HG02623 (cell line): Measurements from ENCODE around the gene CAMK2A.

Source experiments
- ATAC-seq: cut with Tn5 transposase; IDR thresholded peaks from one replicate; pipeline ENCODE4 v1.9.1; 2021; ENCODE audit warnings: moderate library complexity; ENCODE audit not compliant: unreplicated experiment

The CAMK2A gene

DNA sequence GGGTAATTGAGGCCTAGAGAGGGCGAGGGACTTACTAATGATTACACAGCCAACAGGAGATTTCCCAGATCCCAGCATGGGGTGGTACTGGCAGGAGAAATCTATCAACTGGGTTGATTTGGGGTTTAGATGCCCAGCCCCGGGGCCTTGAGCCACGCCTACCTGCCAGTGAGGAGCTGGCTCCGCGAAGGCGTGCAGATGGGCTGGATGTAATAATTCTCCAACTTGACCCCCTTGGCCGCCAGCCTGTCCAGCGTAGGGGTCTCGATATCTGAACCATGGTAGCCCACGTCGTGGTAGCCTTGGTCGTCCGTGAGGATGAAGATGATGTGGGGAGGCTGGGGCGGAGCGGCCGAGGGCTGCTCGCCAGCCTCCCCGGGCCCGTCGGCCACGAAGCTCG is 12.3 kb upstream of the CAMK2A start:
- ATAC-seq = no peak

DNA sequence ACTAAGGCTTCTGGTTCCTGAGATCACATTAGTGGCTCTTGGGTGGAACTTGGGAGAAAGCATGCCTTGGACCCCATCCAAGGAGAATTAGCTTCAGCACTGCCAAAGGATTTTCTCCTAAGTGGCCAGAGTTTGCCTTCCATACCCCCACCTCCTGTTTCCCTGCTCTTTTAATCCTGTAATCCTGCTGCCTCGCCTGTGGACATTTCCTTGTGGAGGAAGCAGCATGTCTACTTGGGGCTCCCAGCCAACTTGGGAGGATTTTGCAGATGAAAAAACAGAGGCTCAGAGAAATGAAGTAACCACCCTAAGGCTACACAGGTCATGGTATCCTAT is 11.6 kb upstream of the CAMK2A start:
- no peak for ATAC-seq

DNA sequence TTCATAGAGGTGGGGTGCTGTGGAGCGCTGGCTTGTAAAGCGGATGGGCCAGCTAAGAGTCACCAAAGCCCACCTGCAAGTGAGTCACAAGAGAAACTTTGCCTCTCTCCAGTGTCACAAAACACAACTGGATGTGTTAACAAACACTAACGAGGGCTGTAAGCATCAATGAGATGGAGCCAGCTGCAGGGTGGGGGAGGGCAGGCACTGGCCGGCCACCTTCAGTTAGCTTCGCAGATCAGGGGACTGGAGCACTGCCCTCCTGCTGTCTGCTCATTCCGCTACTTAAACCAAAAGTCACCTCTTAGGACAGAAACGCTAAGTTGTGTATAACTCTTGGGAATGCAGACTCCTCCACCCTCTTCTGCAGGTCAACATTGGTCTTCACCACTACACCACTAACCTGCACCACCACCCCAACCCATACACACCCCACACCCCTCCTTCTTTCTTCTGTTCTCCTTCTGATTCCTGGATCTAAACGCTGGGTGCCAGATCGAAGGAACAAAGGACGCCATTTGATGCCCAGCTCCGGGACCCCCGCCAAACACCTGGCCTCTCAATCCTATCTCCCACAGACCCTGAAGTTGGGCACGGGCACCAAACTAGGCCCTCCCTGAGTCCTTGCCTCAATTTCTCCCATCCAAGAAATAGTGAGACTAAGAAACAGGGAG is 11.1 kb upstream of the CAMK2A start:
- ATAC-seq = no peak

DNA sequence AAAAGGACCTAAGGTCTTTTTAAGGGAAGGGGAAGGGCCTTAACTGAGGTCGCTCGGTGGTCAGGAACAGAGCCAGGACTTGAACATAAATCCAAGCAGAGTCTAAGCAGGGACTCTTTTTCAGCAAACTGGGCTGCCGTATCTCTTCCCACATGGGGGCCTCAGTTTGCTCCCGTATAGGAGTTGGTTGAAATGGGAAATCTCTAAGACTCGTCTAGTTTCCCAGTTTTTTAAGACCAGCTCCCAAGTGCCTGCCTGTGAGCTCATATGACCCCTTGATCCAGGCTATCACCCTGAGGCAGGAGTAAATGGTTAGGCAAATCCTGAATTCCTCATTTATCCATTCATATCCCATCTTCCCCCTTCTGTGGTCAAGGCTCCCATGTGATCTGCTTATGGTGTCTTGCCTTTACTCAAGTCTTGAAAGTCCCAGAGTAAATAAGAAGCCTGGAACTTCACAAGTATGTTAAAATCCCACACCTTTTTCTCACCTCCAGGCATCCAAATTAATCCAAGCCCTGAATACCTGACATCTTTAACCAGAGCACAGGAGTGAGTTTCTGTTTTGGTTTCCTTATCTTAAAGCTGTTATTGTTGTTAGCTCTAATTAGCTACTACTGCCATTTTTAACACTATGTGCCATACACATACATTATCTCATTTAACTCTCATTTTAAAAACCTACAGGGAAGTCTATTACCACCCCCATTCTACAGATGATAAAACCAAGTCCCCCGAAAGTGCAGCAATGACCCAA is 10.2 kb upstream of the CAMK2A start:
- no peak for ATAC-seq

DNA sequence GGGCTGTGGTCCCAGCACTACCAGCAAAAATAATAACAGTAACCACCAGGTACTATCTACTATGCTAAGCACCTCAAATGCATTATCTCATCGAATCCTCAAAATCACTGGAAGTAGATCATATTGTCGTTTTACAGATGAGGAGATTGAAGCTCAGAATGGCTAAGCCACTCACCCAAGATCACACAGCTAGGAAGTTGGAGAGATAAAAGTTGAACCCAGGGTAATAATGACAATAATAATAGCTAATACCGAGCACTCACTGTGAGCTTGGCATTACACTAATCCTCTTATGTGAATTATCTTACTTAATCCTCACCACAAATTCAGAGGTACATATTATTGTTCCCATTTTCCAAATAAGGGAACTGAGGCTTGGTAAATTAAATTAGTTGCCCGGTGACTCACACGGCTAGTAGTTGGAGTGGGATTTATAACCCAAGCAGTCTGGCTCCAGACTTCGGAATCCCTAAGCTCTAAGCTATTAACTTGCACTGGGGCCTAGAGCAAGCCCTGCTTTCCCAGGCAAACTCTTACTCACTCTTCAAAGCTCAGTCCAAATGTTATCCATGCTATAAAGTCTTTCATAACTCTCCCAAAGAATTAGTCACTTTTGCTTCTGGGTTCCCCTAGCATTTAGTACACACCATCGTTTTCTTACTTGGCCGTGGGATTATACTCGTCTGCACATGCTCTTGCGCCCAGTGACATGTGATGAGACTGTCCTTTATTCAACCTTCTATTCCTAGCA is 9.3 kb upstream of the CAMK2A start:
- no peak for ATAC-seq

DNA sequence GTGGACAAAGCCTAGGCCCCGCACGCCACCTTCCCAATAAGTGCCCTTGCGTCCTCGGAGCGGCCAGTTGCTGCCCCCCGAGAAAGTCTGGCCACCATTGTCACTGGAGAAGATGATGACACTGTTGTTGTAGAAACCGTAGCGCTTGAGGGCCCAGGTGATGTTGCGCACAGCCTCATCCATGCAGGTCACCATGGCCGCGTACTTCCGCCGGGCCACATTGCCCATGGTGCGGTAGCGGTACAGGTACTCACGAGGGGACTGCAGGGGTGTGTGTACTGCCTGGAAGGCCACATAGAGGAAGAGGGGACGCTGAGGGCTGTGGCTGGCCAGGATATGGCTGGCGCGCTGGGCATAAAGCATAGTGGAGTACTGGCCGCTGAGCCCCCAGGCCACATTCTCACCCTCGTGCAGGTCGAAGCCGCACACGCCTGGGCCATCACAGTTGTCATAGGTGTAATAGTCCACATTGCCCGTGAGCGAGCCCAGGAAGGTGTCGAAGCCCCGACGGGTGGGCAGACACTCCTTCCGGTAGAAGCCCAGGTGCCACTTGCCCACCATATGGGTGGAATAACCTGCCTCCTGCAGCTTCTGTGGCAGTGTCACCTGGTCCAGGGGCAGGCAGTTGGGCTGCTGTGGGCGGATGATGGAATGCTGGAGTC is 8.5 kb upstream of the CAMK2A start:
- no peak for ATAC-seq

DNA sequence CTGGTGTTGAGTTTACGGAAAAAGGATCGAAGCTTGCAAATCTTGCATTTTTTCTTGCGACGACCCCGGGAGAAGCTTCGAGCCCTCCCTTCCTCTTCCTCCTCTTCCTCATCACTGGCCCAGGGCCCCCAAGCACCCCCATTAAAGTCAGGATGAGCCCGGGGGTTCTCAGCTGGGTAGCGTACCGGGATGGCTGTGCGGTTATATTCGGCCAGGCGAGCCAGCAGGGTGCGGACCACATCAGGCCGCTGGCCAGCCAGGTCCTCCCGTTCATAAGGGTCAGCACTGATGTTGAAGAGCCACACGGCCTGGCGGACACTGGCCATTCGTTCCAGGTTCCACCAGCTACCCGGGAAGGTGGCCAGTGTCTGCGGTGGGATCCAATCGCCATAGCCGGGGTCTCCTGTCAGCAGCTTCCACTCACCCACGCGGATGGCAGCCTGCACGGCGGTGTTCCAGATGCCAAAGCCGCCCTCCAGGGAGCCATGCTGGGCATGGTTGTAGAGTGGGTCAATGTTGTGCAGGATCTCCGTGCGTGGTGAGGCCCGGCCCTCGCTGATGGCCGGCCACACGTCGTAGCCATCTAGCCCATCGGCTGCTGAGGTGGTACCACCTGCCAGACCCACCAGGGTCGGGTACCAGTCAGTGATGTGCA is 7.8 kb upstream of the CAMK2A start:
- ATAC-seq = no peak

DNA sequence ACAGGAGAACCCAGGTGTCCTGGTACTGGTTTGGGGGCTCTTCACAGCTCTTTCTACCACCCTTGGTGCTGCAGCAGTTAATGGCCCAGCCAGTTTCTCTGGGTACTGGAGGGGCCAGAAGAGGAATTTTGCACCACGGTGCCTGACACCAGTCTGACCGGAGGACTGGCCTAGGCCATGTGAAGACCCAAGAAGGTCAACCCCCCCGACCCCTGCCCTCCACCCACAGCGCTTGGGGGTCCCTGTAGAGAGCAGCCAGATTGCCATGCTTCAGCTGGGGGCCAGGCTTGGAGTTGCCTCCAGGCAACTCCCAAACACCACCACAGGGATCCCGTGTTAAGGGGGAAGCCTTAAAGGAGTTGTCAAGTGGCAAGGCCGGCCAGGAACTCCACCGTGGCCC is 6.9 kb upstream of the CAMK2A start:
- no peak for ATAC-seq

DNA sequence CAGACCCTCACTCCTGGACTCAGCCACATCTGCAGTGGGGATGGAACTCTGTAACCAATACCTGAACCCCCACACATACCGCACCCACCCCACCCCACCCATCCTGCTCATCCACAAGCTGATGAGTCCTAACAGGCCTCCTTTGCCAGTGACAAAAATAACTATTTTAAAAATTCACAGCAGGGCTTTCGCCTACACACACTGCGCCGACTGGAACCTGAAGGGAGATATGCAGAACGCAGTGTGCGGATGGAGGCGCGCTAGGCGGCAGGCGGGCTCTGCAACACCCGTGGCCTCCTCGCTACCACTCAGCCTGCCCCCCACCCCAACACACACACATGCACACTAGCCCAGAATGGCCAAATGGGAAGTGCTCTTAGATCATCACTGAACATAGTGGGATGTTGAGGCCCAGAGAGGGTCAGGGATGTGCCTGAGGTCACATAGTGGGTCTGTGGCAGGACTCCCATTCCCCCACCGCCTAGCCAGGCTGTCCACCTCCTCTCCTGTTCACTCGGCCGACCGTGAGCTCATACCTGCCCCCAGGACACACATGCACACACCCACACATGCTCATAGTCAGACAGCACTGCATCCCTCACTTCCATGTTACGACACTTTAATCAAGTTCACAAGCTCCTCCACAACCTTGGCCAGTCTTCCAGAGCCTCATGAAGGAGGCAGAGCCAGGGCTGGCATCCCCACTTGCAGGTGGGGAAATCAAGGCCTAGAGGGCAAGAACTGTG is 6.3 kb upstream of the CAMK2A start:
- no peak for ATAC-seq

DNA sequence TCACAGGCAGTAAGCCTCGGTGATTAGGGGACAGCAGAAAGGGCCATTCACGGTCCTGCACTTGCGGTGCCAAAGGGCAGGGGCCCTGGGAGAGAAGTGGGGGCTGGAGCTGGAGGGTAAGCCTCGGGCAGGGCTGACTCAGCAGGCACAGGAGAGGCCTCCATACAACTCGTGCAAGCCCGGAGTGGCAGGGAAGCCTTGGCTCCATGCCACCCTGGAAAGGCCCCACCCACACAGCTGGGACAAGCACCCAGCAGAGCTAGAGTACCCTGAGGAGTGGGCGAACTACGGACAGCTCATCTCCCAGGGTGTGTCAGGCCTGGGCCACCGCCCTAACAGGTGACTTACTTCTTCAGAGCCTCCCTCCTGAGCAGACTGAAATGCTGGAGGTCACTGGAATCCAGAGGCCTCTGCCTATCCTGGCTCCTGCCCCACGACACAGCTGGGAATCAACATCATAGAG is 5.6 kb upstream of the CAMK2A start:
- ATAC-seq = no peak

DNA sequence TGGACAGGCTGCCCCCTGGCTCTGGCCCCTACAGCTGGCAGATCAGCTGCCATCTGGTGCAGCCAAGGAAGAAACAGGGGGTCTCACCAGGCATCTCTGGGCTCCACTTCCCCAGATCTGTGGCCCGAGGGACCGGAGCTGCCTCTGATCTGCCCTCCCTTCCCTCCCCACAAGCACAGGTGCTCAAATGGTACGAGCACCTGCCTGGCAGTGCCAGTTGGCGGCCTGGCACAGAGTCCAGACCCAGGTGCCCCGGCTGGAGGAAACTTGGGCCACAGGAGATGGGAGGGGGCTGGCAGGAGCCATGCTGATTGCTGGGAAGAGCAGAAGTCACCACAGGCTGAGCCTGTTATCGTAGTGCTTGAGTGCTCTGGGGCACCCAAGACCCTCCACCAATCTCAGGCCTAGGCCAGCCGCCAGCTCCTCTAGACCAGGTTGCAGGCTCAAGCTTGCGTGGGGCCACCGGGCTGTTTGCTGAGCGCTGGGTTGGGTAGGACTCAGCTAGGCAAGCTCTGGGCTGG is 5.0 kb upstream of the CAMK2A start:
- ATAC-seq = no peak

DNA sequence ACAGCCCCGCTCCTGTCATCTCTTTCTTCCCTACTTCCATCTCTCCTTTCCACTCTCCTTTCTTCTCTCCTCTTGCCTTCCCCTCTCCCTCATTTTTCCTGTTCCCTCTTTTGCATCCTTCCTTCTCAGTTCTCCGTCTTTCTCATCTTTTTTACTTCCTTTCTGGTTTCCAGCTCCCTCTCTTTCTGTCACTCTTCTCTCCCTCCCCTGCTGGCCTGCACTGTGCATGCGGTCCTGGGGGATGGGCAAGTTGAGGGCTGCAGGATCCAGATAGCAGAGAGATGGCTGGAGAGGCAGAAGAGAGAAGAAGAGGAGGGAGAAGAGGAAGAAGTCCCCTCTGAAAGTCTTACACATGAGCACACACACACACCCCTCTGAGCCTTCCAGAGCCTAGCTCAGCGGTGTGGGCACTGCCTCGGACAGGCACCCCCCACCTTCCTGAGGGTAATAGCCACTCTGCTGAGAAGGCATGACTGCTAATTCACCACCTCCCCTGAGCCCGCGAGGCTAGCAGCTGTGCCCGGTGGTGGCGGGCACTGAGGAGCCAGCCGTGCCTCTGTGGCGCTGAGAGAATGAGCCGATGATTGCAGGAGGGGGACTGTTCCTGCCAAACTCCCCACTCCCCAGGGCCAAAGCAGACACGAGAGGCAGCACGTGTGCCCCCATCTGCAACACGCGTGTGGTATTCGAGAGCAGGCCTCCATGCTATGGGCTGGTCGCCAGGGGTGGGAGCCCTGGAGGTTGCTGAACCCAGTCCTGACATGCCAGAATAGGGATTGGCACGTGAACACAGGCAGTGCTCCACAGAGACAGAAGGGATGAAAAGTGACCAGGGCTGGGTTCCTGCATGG is 3.7 kb upstream of the CAMK2A start:
- ATAC-seq = no peak

DNA sequence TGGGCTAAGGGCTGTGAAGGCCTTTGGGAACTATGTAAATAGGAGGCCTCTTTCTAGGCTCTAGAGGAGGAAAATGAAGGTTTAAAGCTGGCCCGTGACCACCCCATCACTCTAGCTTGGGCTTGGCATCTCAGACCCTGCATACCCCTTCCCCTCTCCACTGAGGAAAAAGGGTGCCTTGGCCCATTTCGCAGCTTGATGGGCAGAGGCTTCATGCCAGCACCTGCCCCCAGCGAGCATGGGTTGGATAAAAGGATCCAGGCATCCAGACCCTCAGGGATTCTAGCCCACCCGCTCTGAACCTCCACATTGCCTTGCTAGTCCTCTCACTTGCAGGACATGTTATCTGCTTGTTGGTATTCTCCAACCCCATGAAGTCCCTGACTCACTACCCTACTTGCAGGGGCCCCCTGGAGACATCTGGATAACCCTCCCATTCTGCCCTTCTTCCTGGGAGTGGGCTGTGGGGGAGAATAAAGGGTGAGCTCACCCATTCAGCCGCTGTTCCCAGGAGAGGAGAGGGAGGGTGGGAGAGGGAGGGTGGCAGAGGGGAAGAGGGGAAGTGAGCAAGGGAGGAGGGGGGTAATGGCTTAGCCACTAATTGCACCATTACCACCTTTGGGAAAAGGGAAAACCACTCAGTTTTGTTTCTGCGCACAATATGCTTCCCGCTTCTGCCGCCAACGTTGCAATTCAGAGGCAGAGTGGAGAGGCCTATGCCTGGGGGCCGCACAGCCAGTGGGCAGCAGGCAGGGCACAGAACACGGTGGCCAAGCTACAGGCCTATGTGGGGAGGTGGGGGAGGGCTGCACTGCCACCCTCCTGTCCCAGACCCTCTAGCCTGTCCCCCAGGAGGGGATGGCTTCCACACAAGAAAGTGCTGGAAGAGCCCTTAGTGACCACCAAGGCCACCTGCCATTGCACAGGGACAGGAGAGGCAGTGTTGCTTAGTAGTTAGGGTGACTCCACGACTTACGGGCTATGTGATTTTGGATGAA is 2.1 kb upstream of the CAMK2A start:
- ATAC-seq = no peak

DNA sequence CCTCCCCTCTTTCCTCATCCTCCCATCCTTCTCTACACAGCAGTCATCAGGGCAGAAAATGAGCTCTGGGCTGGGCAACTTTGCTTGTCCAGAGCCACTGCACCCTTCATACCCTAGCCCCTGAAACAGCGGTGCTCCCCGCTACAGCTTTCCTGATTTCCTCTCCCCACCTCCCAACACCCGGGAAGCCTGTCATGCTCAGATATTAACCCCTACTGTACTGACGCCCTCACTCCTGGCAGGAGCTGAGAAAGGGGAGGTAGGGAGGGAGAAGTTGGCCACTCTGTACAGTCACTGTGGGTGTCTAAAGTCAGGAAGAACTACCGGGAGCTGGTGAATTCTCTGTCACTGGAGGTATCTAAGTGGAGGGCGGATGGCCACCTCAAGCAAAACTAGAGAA is 782 bp downstream of the CAMK2A start:
- no peak for ATAC-seq

DNA sequence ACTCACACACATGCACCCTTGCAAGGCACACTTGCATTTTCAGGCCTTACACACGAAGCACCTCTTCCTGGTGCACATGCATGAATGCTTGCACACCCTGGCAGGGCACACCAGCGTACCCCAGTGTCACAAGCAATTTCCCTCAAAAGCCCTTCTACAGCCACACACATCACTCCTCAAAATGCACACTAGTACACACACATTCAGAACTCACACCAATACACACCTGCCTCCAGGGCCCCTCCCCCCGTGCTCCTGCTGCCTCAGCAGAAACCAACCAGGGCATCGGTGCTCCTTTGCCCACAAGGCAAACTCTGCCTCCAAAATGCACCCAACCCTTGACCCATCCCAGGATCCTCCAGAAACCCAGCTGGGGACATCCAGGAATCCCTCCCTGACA is 1.2 kb downstream of the CAMK2A start:
- no peak for ATAC-seq

DNA sequence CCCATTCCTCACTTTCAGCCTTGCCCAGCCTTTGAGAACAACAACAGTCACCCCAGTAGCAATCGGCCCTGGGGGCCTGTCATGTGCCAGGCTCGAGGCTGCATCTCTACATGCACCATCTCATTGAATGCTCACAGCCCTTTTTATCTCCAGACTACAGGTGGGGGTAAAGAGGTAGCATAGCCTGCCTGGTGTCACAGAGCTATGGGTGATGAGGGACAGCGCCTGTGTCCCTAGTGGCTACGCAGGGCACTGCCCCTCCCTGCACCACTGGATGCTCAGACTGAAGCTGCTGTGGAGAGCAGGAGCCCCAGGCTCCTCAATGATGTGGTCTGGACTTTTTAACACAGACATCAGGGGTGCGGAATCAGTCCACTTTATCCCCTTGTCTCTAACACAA is 2.8 kb downstream of the CAMK2A start:
- ATAC-seq = no peak

DNA sequence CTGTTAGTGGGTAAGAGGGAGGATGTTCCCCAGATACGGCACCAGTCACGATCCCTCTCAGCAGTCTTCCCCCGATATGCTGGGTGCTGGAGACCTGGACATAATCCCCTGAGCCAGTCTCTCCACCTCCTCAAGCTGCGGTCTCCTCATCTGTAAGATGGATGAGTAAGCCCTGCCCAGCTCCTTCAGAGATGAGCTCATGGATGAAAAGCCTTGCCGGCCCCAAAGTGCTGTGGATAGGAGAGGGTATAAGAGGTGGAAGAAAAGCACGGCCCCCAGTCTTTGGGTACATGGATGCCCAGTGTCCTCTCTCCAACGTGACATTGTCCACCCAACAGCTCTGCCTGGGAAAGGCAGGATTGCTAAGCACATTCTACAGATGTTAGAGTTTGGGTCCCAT is 4.5 kb downstream of the CAMK2A start:
- no peak for ATAC-seq

DNA sequence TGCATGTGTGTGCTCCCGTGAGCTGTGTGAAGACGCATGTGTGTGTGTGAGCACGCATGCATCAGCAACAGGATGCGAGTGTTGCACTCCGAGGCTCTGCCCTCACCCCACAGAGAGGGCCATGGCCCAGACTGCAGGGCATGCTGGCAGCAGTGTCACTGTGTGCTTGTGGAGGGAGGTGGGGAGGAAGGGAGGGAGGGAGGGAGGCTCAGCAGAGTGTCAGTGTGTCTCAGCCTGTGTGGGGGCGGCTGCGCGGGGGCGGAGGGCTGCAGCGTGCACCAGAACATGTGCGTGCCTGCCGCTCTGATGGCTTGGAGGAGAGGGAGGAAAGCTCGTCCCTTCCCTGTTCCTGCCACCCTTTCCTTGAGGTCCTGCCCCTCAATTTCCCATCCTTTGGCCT is 5.3 kb downstream of the CAMK2A start:
- no peak for ATAC-seq
